Ectodermal cell (in vitro differentiated cells): Measurements from ENCODE around the gene ZYX.
"Not testable (repeated sequence)": the region's sequence is repeated elsewhere in the genome, so short reads cannot be mapped to it uniquely, and the experiment has no call there.

Experiments used
- H3K27ac ChIP-seq: 2 replicates; pipeline ENCODE4 v1.7.0; 2013; ENCODE audit warnings: mild to moderate bottlenecking, low read depth, low read length; ENCODE audit not compliant: insufficient read depth, poor library complexity, severe bottlenecking
- H3K27me3 ChIP-seq: 2 replicates; pipeline ENCODE4 v1.7.0; 2013; ENCODE audit warnings: mild to moderate bottlenecking, low read length; ENCODE audit not compliant: insufficient read depth, control insufficient read depth, poor library complexity, severe bottlenecking
- H3K36me3 ChIP-seq: one replicate; pipeline ENCODE4 v1.7.0; 2013; ENCODE audit warnings: low read length; ENCODE audit not compliant: control insufficient read depth, insufficient read depth
- H3K4me1 ChIP-seq: one replicate; pipeline ENCODE4 v1.7.0; 2013; ENCODE audit warnings: low read length; ENCODE audit not compliant: control insufficient read depth, insufficient read depth
- H3K4me3 ChIP-seq: 2 replicates; pipeline ENCODE4 v1.7.0; 2013; ENCODE audit warnings: low read depth, low read length, control low read depth; ENCODE audit not compliant: insufficient read depth
- H3K9me3 ChIP-seq: 2 replicates; pipeline ENCODE4 v1.7.0; 2013; ENCODE audit warnings: mild to moderate bottlenecking, low read length, moderate library complexity; ENCODE audit not compliant: control insufficient read depth
- WGBS, 2 experiments: methylation state at CpG; one replicate each; pipeline ENCODE4 v1.1.7; 2013; ENCODE audit warnings: missing lambda C conversion rate in 2 of 2; 5-methylcytosine and 5-hydroxymethylcytosine counted together

ZYX gene

GRCh38 chr7:143408686-143409561 lies 27.8 kb downstream of the ZYX start, which contains the start of gene EPHA1:
Gene EPHA1, minus strand, starts transcription at chr7:143408856. Its CDS starts 51 bp downstream, at chr7:143408805.
- Histone ChIP-seq H3K4me3 (peak within 1 kb of the TSS; percentile 34), H3K27ac (no peak within 1 kb of the TSS), H3K4me1 (peaks cover 20% of the 10 kb centered on the region), H3K27me3 (peaks cover 22% of the 10 kb centered on the region), H3K36me3 (no peaks in the 10 kb centered on the region), H3K9me3 (no peaks in the 10 kb centered on the region)
- 7% methylated on average over 39 of the region's 39 CpGs for WGBS, 2 experiments

GRCh38 chr7:143410521-143411004 lies 29.4 kb downstream of the ZYX start:
- Histone ChIP-seq H3K4me3 (no peak overlapping the region), H3K27me3 (peaks cover 22% of the 10 kb centered on the region), H3K4me1 (peaks cover 20% of the 10 kb centered on the region), H3K36me3 (no peaks in the 10 kb centered on the region), H3K9me3 (no peaks in the 10 kb centered on the region), H3K27ac (no peak overlapping the region)
- 9 to 11% methylated on average over 6 of the region's 6 CpGs for WGBS, 2 experiments

GRCh38 chr7:143411976-143412708 lies 31.0 kb downstream of the ZYX start:
- H3K4me1 ChIP-seq = peaks cover 20% of the 10 kb centered on the region
- H3K36me3 ChIP-seq = no peaks in the 10 kb centered on the region
- WGBS, 2 experiments = 82 to 87% methylated on average over 5 of the region's 5 CpGs

GRCh38 chr7:143413123-143413522 lies 32.0 kb downstream of the ZYX start:
- no peaks in the 10 kb centered on the region for H3K36me3 ChIP-seq
- H3K27me3 ChIP-seq = peaks cover 11% of the 10 kb centered on the region
- no peaks in the 10 kb centered on the region for H3K9me3 ChIP-seq
- no peak overlapping the region for H3K27ac ChIP-seq
- 91 to 93% methylated on average over 8 of the region's 8 CpGs for WGBS, 2 experiments
- peaks cover 11% of the 10 kb centered on the region for H3K4me1 ChIP-seq
- no peak overlapping the region for H3K4me3 ChIP-seq

More at GRCh38 chr7:143411976-143412708, 31.0 kb downstream of the ZYX start:
- Histone ChIP-seq H3K27me3 (peaks cover 20% of the 10 kb centered on the region), H3K27ac (no peak overlapping the region), H3K9me3 (no peaks in the 10 kb centered on the region), H3K4me3 (no peak overlapping the region)

- H3K4me1 ChIP-seq, H3K4me3 ChIP-seq, H3K27ac ChIP-seq, H3K36me3 ChIP-seq, H3K27me3 ChIP-seq, H3K9me3 ChIP-seq: not testable (repeated sequence)
- WGBS, 2 experiments = 82 to 90% methylated on average over 4 to 7 of the region's 7 CpGs
Measured at GRCh38 chr7:143415209-143415608, 34.1 kb downstream of the ZYX start.

- no peak overlapping the region for H3K4me3 ChIP-seq
- H3K36me3 ChIP-seq = no peaks in the 10 kb centered on the region
- no peaks in the 10 kb centered on the region for H3K4me1 ChIP-seq
- 94 to 97% methylated on average over 7 to 8 of the region's 8 CpGs for WGBS, 2 experiments
- no peaks in the 10 kb centered on the region for H3K27me3 ChIP-seq
- H3K9me3 ChIP-seq = no peaks in the 10 kb centered on the region
- no peak overlapping the region for H3K27ac ChIP-seq
Measured at GRCh38 chr7:143415742-143416397, 34.7 kb downstream of the ZYX start.

GRCh38 chr7:143416565-143417149 lies 35.5 kb downstream of the ZYX start:
- Histone ChIP-seq H3K36me3 (no peaks in the 10 kb centered on the region), H3K4me1 (no peaks in the 10 kb centered on the region), H3K9me3 (no peaks in the 10 kb centered on the region), H3K27me3 (no peaks in the 10 kb centered on the region), H3K4me3 (no peak overlapping the region), H3K27ac (no peak overlapping the region)
- 35 to 67% methylated on average over 2 of the region's 3 CpGs for WGBS, 2 experiments

- H3K4me1 ChIP-seq = no peaks in the 10 kb centered on the region
- no peaks in the 10 kb centered on the region for H3K36me3 ChIP-seq
- H3K9me3 ChIP-seq = no peaks in the 10 kb centered on the region
- no peak overlapping the region for H3K27ac ChIP-seq
- H3K4me3 ChIP-seq = no peak overlapping the region
- 50 to 64% methylated on average over 1 of the region's 1 CpG for WGBS, 2 experiments
- no peaks in the 10 kb centered on the region for H3K27me3 ChIP-seq
Measured at GRCh38 chr7:143417734-143418383, 36.7 kb downstream of the ZYX start.

GRCh38 chr7:143418681-143419458 lies 37.7 kb downstream of the ZYX start:
- 91 to 92% methylated on average over 11 of the region's 11 CpGs for WGBS, 2 experiments
- H3K9me3 ChIP-seq = no peaks in the 10 kb centered on the region
- H3K27me3 ChIP-seq = no peaks in the 10 kb centered on the region
- H3K4me3 ChIP-seq = no peak overlapping the region
- H3K4me1 ChIP-seq = no peaks in the 10 kb centered on the region
- H3K27ac ChIP-seq = no peak overlapping the region
- H3K36me3 ChIP-seq = no peaks in the 10 kb centered on the region
